ENCODE measurements around the gene CD40. TPM values are rescaled to one million over a fixed set of nuclear protein-coding genes. Genes with fewer than 3 reads are reported as not detected.

The CD40 gene
- total and polyA plus RNA-seq, 5 donors: 9.7 to 19.0 (median 11.6) TPM

DNA sequence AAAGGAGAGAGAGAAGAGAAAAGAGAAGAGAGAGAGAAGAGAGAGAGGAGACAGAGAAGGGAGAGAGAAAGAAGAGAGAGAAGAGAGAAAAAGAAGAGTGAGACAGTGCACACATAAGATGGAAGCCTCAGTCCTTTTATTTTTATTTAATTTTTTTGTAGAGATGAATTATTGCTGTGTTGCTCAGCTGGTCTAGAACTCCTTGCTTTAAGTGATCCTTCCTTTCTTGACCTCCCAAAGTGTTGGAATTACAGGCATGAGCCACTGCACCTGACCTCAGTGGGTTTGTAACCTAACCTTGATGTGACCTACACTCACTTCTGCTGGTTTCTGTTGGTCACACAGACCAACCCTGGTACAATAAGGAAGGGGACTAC is 6.3 kb upstream of the CD40 start:
- no peak for ATAC-seq
- no peak overlapping the region for H3K4me3 ChIP-seq (ENCODE audit: low read length)
- intact Hi-C loops (cut with DNase I): no loop called here
- no peaks in the 10 kb centered on the region for H3K27me3 ChIP-seq (ENCODE audit: control insufficient read depth, insufficient read depth)
- H3K9me3 ChIP-seq (ENCODE audit: control insufficient read depth, low read length): no peaks in the 10 kb centered on the region
- no peak overlapping the region for H3K27ac ChIP-seq (ENCODE audit: low read length)
- no peak for DNase-seq
- no peaks in the 10 kb centered on the region for H3K4me1 ChIP-seq (ENCODE audit: control insufficient read depth, insufficient read depth, low read length)

DNA sequence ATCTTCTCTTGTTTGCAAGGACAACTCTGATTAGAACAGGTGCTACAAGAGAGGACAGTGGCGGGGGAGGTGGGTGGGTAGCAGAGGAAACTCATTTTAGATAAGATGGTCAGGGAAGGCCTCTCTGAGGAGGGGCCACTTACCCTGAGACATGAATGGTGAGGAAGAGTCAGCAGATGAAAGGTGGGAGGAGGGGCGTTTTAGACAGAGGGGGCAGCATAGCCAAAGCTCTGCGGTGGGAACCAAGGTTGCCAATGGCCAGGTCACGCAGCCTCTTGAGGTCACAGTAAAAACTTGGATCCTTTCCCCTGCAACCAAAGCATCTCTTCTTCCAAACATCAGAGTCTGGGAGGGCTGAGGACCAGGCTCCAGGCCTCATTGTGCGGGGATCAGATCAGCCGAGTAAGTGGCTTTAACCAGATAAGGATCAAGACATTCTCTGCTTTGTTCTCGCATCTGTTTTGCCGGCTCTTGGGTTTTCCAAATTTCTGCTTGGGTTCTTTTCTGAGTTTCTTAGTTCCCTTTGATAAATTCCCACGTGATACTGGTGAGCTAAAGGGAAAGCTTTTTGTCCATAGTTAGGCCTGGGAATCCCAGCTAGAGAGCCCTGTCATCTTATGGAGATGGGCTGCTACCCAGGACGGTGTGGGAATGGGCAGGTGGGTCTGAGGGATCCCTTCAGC is 5.5 kb upstream of the CD40 start:
- no peak overlapping the region for H3K27ac ChIP-seq (ENCODE audit: low read length)
- no peaks in the 10 kb centered on the region for H3K27me3 ChIP-seq (ENCODE audit: control insufficient read depth, insufficient read depth)
- H3K4me1 ChIP-seq (ENCODE audit: control insufficient read depth, insufficient read depth, low read length): no peaks in the 10 kb centered on the region
- intact Hi-C loops (cut with DNase I): no loop called here
- ATAC-seq (no peak), DNase-seq (no peak)
- 69% methylated on average over 10 of the region's 10 CpGs for WGBS
- H3K4me3 ChIP-seq (ENCODE audit: low read length): no peak overlapping the region
- no peaks in the 10 kb centered on the region for H3K9me3 ChIP-seq (ENCODE audit: control insufficient read depth, low read length)

DNA sequence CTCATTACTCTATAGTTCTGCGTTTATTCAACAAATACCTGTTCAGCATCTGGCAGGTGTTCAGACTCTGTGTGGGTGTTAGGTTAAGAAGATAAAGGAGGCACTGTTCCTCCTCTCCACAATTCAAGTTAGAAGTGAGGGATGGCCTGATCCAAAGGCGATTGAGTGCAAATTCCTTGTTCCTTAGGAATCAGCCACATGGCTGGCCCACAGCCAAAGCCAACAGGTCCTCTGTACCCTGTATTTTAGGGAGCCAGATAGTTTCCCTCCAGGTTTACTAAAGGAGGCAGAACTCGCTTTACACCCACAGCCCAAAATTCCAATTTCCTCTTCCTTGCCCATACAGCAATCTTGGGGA is 5.0 kb upstream of the CD40 start:
- H3K4me1 ChIP-seq (ENCODE audit: control insufficient read depth, insufficient read depth, low read length): no peaks in the 10 kb centered on the region
- H3K27ac ChIP-seq (ENCODE audit: low read length): no peak overlapping the region
- DNase-seq (no peak), ATAC-seq (no peak)
- H3K4me3 ChIP-seq (ENCODE audit: low read length): no peak overlapping the region
- H3K9me3 ChIP-seq (ENCODE audit: control insufficient read depth, low read length): no peaks in the 10 kb centered on the region
- intact Hi-C loops (cut with DNase I): no loop called here
- 75% methylated on average over 3 of the region's 3 CpGs for WGBS
- no peaks in the 10 kb centered on the region for H3K27me3 ChIP-seq (ENCODE audit: control insufficient read depth, insufficient read depth)

DNA sequence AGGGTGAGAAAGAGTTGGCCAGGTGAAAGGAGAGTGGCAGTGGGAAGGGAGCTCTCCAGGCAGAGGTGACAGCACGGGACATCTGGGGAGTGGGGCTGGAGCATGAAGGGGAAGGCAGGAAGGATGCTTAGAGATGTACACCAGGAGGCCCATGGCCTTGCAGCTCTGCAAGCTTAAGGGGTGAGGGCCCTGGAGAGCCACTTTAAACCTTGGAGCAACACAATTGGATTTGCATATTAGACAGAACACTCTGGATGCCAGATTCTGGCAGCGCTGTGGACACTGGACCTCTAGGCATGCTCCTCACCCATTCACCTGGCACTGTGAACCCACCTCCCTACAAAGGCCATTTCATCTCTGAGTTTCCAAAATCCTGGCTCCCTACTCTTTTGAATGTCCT is 3.7 kb upstream of the CD40 start:
- Histone ChIP-seq H3K9me3 (ENCODE audit: control insufficient read depth, low read length) (no peaks in the 10 kb centered on the region), H3K4me3 (ENCODE audit: low read length) (no peak overlapping the region), H3K27ac (ENCODE audit: low read length) (no peak overlapping the region), H3K4me1 (ENCODE audit: control insufficient read depth, insufficient read depth, low read length) (no peaks in the 10 kb centered on the region), H3K27me3 (ENCODE audit: control insufficient read depth, insufficient read depth) (no peaks in the 10 kb centered on the region)
- 75% methylated on average over 2 of the region's 2 CpGs for WGBS
- DNase-seq (no peak), ATAC-seq (no peak)
- intact Hi-C loops (cut with DNase I): no loop called here

DNA sequence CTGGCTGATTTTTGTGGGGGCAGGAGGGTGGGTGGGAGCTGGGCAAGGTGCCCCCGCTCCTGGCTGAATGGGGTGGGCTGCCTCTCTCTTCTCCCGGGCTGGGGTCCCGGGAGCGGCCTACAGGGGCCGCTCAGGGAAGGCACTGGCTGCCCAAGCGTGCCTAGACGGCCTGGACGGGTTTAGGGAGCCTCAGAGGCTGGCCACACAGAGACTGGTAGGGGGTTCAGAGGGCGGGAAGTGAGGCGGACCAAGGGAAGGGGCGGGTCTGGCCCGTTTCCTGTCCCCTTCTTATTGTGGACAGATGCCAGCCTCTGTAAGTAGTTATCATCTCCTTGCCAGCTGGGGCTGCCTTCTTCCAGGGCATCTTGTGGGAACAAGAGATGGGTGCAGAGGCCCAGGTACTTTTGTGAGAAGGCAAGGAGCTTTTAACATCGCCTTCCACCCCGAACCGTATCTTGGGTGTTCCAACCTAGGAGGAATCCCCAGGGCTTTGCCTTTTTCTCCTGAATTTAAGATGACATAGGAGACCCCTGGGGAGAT is 437 bp downstream of the CD40 start:
- Histone ChIP-seq H3K27me3 (ENCODE audit: control insufficient read depth, insufficient read depth) (no peaks in the 10 kb centered on the region), H3K4me3 (ENCODE audit: low read length) (peak overlapping the region; percentile 54), H3K9me3 (ENCODE audit: control insufficient read depth, low read length) (no peaks in the 10 kb centered on the region), H3K4me1 (ENCODE audit: control insufficient read depth, insufficient read depth, low read length) (peaks cover 5% of the 10 kb centered on the region), H3K27ac (ENCODE audit: low read length) (peak overlapping the region; percentile 60)
- intact Hi-C loops (cut with DNase I): no loop called here
- ATAC-seq: peak; percentile 81 to 83
- WGBS: 24% methylated on average over 15 of the region's 15 CpGs
- DNase-seq: peak; percentile 54 to 83 (median 80)

DNA sequence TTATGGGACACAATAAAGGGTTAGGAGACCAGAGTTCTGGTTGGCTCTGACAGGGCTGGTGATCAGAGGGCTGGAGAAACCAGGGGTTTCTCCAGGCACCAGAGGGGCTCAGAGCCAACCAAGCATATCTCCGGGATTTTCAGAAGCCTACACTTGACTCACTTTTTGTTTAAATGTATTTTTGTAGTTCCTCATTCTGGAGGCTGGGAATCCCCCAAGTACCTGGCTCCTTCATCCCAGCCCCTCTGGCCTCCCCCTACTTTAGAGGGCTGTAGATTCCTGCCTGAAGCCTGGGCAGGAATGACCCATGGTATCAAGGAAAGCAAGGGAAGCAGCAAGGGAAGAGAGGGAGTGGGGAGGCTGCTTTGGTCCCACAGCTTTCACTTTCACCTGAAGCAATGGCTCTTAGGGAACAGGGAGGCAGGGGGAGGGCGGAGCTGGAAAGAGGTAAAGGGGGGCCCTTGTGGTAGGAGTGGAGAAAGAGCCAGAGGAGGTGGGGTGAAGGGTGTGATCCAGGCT is 973 bp downstream of the CD40 start:
- peaks cover 5% of the 10 kb centered on the region for H3K4me1 ChIP-seq (ENCODE audit: control insufficient read depth, insufficient read depth, low read length)
- H3K27me3 ChIP-seq (ENCODE audit: control insufficient read depth, insufficient read depth): no peaks in the 10 kb centered on the region
- H3K4me3 ChIP-seq (ENCODE audit: low read length): peak overlapping the region; percentile 54
- DNase-seq (no peak), ATAC-seq (no peak)
- 57% methylated on average over 2 of the region's 2 CpGs for WGBS
- H3K9me3 ChIP-seq (ENCODE audit: control insufficient read depth, low read length): no peaks in the 10 kb centered on the region
- H3K27ac ChIP-seq (ENCODE audit: low read length): no peak overlapping the region
- intact Hi-C loops (cut with DNase I): no loop called here

DNA sequence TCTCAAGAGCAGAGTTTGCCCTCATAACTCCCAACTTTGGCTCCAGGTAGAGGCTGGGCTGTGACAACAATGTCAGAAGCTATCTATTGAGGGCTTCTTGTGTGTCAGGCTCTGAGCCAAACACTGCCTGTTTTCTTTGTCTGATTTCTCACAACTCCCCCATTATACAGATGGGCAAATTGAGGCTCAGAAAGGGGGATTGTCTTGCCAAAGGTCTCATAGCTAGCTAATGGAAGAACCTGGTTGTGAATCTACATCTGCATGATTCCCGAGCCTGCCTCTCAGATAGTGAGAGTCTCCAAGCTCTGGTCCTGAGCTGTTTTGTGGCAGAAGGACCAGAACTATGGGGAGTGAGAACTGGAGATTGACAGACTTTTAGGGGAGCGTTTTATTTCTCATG is 1.4 kb downstream of the CD40 start:
- H3K27me3 ChIP-seq (ENCODE audit: control insufficient read depth, insufficient read depth): no peaks in the 10 kb centered on the region
- DNase-seq (no peak), ATAC-seq (no peak)
- intact Hi-C loops (cut with DNase I): no loop called here
- no peak overlapping the region for H3K27ac ChIP-seq (ENCODE audit: low read length)
- H3K9me3 ChIP-seq (ENCODE audit: control insufficient read depth, low read length): no peaks in the 10 kb centered on the region
- peaks cover 5% of the 10 kb centered on the region for H3K4me1 ChIP-seq (ENCODE audit: control insufficient read depth, insufficient read depth, low read length)
- H3K4me3 ChIP-seq (ENCODE audit: low read length): no peak overlapping the region
- WGBS: 81% methylated on average over 2 of the region's 2 CpGs

DNA sequence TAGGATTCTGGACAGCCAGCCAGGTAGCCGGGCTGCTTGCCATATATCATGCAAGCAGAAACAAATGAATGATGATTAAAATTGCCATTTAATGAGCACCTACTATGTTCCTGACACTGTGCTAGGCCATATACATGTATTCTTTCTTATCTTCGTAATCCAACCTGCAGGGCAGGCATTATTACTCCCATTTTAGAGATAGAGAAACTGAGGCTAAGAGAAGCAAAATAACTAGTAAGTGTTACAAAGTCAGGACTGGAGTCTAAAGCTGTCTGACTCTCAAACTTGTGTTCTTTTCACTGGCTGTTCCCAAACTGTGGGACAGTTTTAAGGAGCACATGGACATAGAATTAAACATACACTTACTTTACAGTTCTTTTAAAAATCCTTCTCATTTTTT is 2.0 kb downstream of the CD40 start:
- Histone ChIP-seq H3K4me1 (ENCODE audit: control insufficient read depth, insufficient read depth, low read length) (peaks cover 5% of the 10 kb centered on the region), H3K27ac (ENCODE audit: low read length) (no peak overlapping the region), H3K27me3 (ENCODE audit: control insufficient read depth, insufficient read depth) (no peaks in the 10 kb centered on the region), H3K4me3 (ENCODE audit: low read length) (no peak overlapping the region), H3K9me3 (ENCODE audit: control insufficient read depth, low read length) (no peaks in the 10 kb centered on the region)
- intact Hi-C loops (cut with DNase I): no loop called here
- WGBS: 90% methylated on average over 2 of the region's 2 CpGs
- ATAC-seq (no peak), DNase-seq (no peak)

DNA sequence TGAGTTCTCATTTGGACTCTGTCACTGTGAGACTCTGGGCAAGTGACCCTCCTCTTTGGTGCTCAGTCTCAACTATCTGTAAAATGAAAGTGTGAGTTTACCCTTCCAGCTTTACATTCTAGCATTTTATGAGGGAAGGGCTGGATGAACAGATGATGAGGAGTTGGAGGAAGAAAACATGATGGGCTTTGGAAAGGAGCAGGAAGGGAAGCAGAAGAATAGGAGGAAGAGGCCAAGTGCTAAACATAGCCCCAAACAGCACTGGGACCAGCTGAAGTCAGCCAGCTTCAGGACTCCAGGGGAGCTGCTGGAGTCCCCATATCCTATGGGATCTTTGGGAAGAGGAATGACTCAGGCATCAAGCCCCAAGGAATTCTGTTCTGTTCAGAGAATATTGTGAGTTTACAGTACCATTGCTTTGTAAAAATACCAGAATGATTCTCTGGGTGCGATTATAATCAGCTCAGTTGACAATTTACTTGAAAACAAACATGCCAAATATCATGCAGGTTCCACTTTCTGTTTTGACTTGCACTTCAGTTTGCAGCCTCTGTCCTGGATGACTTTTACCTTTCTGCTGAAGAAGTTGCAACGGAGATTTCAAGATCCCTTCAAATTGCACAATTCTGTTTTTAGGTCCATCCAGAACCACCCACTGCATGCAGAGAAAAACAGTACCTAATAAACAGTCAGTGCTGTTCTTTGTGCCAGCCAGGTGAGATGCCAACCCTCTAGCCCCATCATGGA is 3.2 kb downstream of the CD40 start:
- H3K4me1 ChIP-seq (ENCODE audit: control insufficient read depth, insufficient read depth, low read length): peaks cover 5% of the 10 kb centered on the region
- no peaks in the 10 kb centered on the region for H3K27me3 ChIP-seq (ENCODE audit: control insufficient read depth, insufficient read depth)
- intact Hi-C loops (cut with DNase I): no loop called here
- ATAC-seq (no peak), DNase-seq (no peak)
- H3K9me3 ChIP-seq (ENCODE audit: control insufficient read depth, low read length): no peaks in the 10 kb centered on the region
- 57% methylated on average over 2 of the region's 2 CpGs for WGBS
- no peak overlapping the region for H3K27ac ChIP-seq (ENCODE audit: low read length)
- no peak overlapping the region for H3K4me3 ChIP-seq (ENCODE audit: low read length)

DNA sequence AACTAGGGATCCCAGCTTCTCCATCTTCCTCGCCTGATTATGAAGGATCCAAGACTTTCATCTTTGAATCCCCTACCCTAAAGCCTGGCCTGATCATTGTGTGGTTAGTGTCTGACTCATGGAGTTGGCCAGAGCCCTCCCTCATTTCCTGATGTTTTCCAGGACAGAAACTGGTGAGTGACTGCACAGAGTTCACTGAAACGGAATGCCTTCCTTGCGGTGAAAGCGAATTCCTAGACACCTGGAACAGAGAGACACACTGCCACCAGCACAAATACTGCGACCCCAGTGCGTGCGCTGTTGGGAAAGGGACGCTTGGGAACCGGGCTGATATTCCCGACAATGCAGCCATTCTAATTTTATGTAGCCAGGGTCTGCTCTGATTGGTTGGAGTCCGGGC is 4.0 kb downstream of the CD40 start:
- Histone ChIP-seq H3K27me3 (ENCODE audit: control insufficient read depth, insufficient read depth) (no peaks in the 10 kb centered on the region), H3K9me3 (ENCODE audit: control insufficient read depth, low read length) (no peaks in the 10 kb centered on the region), H3K4me3 (ENCODE audit: low read length) (no peak overlapping the region), H3K27ac (ENCODE audit: low read length) (no peak overlapping the region), H3K4me1 (ENCODE audit: control insufficient read depth, insufficient read depth, low read length) (peaks cover 5% of the 10 kb centered on the region)
- no peak for DNase-seq
- 62% methylated on average over 11 of the region's 11 CpGs for WGBS
- ATAC-seq: peak in 1 of 2 donors; percentile 22
- intact Hi-C loops (cut with DNase I): no loop called here
